GM21576 (cell line): Measurements from ENCODE around the gene RFXAP.

ENCODE experiments used
- ATAC-seq: cut with Tn5 transposase; IDR thresholded peaks from one replicate; pipeline ENCODE4 v1.9.1; 2021; ENCODE audit warnings: mild to moderate bottlenecking, moderate library complexity; ENCODE audit not compliant: unreplicated experiment

RFXAP gene

DNA sequence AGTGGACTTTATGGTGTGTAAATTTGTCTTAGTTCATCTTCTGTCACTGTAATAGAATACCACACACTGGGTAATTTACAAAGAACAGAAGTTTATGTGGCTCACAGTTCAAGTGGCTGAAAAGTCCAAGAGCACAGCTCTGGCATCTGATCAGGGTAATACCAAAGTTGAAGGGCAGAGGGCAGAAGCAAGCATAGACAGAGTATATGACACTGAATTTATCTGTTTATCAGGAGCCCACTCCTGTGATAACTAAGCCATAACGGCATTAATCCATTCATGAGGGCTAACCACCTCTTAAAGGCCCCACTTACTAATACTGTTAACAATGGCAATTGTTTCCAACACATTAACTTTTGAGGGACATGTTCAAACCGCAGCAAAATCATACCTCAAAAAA, 4.0 kb upstream of the RFXAP start:
- no peak for ATAC-seq

DNA sequence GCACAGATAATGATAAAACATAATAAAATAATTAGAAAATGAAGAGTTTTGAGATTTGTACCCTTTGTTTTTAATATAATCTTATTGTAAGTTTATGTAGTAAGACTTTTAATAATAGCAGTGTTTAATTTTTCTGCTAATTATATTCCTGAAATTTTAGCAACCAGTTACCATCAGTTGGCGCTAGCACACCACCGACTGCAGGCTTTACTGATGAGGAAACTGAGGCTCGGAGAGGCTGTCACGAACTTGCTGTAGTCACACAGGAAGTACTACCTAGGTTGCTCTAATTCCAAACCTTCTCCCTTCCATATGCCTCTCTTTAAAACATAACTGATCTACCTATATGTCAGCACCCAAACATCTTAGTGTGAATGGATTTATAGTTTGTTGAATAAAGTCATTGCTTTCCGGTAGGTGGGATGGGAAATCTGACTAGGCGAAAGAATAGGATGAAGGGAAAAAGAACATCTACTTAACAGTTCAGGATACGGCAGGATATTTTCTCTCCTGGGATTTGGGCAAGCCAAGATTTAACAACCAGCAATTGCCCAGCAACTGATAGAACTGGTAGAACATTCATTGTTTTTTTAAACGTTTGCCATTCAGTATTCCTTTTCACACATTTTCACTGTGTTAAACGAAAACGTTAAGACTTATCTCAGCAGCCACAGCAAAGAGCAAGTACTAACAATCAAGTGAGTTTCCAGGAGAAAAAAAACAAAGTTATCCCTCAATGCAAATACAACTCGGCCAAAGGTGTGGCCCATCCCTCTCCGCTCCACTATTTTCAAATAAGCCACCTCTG, 822 bp upstream of the RFXAP start:
- no peak for ATAC-seq

DNA sequence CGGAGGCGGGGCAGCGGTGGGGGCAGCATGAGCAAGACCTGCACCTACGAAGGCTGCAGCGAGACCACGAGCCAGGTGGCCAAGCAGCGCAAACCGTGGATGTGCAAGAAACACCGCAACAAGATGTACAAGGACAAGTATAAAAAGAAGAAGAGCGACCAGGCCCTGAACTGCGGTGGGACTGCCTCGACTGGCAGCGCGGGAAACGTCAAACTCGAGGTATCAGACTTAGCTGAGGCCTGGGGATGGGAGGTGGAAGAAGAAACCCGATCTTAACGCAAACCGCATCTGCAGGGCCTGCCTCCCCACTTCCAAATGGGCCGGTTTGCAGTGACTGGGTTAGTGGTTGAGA, 693 bp downstream of the RFXAP start:
- ATAC-seq = peak; percentile 14

DNA sequence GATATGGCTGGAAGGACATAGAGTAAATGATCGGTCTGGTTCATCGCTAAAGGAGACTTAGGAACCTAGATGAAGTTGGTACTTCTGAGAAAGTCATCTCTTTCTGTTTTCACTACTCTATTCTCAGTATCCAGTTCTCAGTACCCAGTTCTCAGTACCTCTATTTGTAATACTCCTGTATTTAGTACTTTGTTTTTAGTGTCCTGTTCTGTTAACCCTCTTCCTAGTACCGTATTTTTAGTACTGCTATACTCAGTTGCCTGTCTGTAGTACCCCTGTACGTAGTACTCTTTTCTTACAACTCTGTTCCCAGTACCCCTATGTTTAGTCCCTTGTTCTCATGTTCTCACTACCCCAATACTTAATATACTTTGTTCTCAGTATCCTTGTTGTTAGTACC, 1.2 kb downstream of the RFXAP start:
- ATAC-seq = peak; percentile 65

DNA sequence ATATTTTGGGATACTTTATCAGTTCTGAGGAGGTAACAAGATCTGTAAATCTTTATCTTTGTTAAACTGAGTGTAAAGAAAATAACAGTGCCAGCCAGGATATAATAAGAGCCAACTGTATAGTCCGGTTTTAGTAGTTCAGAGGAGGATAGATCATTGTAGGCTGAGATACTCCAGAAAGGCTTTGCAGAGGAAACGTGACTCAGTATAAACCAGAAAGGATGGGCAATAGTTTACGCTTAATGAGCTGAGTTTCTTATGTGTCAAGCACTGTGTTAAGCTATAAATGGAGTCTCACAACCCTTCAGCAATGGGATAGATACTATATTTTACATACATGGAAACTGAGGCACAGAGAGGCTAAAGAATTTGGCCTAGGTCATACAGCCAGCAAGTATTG, 3.8 kb downstream of the RFXAP start:
- no peak for ATAC-seq

DNA sequence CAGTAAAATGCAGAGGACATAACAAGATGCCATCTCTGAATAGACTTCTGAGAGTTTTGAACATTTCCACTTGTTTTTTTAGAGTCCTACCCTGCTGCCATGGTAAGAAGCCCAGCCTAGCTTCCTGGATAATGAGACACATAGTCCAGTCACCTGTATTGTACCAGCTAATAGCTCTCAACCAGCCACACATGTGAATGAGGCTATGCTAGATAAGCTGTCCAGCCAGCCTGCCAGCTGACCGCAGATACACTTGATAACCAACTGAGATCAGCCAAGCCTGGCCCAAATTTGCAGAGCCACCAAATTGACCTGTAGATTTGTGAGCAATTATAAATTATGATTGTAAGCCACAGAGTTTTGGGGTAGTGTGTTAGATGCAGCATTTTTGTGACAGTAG, 10.7 kb downstream of the RFXAP start:
- ATAC-seq = no peak

DNA sequence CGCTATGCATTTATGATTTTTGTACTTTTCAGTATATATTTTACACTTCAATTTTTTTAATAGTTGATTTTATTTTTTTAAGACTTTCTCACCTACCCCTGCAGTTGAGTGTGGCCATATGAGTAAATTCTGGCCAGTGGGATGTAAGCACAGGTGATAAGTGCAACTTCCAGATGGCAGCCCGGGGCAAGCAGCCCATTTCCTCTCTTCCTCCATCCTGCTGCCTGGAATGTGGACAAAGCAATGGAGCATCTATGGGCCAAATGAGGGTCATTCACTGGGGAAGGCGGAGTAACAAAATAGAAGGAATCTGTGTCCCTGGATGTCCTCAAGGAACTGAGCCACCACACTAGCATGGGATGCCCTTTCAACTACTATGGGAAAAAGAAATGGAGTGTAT, 12.3 kb downstream of the RFXAP start:
- ATAC-seq = no peak

DNA sequence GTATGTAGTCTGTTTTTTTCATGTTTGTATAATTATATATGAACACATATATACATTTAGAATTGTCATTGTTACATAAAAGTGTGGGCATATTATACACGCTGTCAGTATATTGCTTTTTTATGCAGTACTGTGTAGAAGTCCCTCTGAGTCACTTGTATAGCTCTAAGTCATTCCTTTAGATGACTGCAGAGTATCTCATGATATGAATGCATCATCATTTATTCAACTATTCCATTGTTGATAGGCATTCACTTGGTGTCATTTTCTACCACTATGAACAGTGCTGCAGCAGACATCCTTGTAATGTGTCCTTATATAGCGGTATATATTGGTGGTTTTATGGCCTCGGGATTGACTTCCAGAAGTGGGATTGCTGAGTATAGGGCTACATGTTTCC, 15.3 kb downstream of the RFXAP start:
- no peak for ATAC-seq

DNA sequence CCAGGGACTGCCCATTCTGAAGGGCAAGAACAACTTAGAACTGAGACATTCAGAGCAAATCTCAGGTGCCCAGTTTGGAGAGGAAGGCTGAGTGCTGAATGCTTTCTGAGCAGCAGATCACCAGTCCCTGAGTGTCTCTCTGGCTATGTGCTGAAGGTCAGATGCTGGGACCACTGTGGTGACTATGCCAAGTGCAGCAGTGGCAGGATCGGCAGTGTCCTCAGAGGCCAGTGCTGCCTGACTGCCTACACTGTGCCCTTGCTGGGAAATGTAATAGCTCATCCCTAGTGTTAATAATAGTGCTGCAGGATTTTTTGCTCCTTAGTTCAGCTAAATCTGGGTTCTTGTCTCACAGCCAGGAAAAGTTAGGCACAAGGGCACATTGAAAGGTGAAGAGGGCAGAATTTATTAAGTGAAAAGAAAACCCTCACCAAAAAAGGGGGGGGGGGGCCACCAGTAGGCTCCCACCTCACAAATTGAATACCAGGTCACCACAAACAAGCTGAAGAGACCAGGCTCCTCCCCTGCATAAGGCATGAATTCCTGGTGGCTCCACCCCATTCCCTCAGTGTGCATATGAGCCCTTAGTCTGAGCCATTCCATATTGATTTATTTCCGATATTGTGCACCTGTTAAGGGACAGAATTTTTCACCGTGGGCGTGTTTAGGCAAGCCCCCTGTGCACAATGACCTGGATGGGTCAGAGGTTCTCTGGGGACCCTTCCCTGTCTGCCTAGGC, 18.5 kb downstream of the RFXAP start:
- no peak for ATAC-seq

DNA sequence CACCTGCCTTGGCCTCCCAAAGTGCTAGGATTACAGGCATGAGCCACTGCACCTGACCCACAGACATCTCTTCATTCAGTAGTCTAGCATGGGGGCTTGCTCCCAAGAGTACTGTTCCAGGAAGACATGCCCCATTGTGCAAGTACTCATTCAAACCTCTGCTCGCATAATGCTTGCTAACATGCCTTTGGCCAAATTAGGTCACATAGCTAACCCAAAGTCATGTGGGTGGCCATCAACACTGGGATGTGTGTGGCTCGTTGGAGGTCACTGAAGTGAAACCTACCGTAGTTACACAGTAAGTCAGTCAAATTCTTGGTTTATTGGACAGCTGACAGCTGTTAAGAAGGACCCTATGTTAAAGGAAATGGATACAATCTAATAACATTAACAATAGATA, 20.3 kb downstream of the RFXAP start:
- no peak for ATAC-seq

DNA sequence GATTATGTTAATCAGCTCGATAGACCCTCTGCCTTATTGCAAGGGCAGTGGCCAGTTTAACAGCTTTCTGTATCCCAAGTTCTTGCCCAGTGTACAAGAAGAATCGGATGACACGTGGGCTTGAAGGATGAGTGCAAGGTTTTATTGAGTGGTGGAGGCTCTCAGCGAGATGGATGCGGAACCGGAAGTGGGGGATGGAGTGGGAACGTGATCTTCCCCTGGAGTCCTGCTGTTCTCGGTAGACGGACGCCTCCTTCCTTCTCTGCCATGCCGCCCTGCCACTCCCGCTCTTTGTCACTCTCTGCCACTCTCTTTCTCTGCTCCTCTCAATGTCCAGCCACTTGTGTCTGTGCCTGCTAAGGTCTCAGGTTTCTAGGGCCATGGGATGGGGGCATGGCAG, 21.0 kb downstream of the RFXAP start:
- no peak for ATAC-seq

DNA sequence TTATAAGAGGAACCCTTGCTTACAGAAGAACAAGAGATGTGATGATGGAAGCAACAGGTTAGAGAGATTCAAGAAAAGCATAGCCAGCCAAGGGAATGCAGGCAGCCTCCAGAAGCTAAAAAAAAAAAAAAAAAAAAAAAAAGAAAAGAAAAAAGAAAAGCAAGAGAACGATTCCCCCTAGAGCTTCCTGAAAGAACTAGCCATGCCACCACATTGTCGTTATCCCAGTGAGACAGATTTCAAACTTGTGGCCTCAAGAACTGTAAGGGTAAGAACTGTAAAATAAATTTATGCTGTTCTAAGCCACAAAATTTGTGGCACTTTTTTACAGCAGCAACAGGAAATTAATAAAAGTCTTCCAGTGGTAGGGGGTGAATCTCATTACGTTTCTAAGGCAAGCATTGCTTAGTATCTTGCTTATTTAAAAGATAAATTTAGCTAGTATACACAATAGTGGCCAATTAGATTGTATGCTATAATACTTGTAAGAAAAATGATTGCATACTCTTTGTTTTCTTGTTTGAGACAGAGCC, 21.8 kb downstream of the RFXAP start:
- ATAC-seq = no peak

DNA sequence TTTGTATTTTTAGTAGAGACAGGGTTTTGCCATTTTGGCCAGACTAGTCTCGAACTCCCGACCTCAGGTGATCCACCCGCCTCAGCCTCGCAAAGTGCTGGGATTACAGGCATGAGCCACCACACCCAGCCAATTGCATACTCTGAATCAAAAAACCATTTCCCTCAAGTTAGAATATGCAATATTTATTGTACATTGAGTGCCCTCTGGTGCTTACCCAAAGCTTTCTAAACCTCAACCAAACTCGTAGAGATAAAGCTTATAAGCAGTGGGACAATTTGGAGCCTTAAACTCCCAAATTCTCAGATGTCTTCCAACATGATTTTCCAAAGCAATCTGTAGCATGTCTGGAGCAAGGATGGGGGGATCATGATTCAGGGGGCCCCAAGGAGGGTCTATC, 22.4 kb downstream of the RFXAP start:
- no peak for ATAC-seq

DNA sequence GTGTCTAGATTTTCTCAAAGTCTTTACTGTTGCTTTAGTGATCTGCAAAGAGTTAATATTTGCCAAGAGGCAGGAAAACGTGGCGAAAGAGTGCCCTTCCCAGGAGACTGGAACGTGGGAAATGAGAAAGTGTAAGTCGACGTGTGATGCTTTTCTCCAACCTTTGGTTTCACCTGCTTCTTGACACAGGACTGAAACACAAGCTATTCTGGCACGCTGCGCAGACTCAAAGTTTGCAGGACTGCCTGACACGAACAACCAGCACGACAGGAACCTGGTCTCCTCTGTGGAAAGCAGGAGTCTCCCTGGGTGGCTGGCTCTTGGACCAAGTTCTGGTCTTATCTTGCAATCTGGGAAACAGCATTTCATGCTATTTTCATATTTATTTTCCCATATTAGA, 28.6 kb downstream of the RFXAP start:
- no peak for ATAC-seq

DNA sequence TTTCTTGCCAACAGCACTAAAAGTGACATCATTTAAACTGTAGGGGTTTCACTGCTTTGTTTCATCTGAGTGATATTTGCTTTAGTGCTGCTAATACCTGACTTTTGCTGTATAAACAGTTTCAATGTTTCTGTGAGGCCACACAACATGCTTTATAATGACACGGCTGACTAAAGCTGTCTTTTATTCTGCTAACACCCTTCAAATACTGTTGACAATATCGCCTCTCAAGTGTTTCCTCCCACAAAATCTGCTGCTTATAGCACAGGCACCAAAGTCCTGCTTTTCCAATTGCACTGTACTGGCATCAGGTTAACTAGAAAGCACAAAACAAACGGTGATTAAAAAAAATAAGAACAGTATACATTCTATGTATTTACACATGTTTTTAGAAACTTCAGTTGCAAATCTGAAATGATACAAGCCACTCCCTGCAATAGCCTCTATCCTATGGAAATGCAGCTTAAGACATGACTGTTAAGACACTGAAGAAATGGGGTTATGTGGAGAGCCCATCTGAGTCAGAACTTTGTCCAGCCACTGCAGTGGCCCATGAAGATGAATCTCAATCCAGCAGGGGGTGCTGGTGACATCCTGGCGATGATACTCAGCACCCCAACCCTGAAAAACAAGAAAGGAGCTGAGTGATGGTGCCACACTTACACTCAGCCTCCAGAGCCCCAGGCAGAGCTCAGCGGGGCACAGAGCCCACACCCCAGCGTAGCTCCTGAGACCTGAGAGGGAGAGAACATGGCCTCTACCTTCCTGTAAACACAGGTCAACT, 29.4 kb downstream of the RFXAP start:
- no peak for ATAC-seq

DNA sequence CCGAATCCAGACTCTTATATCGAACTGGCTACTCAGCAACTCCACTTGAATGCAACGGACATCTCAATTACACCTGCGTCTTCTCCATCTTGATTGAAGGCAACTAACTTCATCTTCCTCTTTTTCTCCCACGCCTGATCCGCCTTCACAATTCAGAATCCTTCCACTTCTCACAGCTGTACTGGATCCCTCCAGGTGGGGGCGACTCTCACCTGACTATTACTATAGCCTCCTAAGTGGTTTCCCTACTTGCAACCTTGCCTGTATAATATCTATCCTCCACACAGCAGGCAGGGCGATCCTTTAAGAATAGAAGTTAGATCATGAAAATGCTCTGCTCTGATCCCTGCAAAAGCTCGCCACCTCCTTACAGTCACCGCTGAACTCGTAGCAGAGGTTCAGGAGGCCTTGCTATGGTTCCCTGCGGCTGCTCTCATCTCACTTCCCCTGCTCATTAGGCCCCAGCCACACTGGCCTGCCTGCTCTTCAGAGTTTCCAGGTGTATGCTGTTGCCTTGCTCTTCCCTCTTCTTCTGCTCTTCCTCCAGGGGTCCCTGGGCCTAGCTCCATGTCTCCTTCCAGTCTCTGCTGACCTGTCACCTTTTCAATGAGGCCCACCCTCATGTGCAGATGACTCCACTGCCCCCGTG, 31.9 kb downstream of the RFXAP start:
- ATAC-seq = no peak

DNA sequence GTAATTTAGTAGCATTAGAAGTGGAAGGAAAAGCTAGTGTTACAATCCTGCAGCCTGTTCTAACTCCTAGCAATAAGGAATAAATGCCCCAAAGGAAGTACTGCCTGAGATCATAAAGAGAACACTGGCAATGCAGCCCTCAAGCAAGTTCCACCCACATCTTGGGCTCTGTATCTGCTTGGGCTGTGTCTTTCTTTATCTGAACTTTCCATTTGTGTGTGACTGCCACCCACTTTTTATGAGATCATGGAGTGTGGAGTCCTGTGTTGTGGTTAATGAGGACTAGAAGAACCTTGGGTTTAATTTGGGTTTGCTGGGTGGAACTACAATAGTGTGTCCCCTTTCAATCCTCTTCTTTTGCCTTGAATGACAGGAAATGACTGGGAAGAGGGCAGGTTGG, 38.2 kb downstream of the RFXAP start:
- no peak for ATAC-seq

DNA sequence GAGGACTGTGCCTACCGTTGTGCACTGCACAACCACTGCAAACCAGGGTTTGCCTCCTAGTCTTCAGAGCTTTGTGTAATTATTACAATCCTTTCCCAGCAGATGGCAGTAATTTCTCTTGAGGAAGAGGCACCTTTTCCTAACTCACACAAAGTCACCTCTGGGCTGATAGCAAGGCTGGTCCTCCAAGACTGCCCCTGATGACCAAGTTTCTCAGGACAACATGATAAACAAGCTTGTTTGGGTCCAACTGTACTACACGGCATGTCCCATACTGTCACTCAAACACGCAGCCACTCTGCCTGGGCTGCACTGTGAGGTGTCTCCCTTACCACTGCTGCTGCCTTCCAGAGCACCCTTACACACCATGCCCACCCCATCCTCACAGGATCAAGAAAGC, 39.3 kb downstream of the RFXAP start:
- peak; percentile 85 for ATAC-seq

DNA sequence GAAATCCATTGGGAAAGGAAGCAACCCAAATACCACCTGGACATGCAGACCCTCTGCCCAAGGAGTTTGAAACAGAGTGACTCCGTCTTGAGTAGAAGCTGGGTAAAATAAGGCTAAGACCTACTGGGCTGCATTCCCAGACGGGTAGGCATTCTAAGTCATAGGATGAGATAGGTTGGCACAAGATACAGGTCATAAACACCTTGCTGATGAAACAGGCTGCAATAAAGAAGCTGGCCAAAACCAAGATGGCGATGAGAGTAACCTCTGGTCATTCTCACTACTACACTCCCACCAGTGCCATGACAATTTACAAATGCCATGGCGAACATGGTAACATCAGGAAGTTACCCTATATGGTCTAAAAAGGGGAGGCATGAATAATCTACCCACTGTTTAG, 40.2 kb downstream of the RFXAP start:
- ATAC-seq = no peak

DNA sequence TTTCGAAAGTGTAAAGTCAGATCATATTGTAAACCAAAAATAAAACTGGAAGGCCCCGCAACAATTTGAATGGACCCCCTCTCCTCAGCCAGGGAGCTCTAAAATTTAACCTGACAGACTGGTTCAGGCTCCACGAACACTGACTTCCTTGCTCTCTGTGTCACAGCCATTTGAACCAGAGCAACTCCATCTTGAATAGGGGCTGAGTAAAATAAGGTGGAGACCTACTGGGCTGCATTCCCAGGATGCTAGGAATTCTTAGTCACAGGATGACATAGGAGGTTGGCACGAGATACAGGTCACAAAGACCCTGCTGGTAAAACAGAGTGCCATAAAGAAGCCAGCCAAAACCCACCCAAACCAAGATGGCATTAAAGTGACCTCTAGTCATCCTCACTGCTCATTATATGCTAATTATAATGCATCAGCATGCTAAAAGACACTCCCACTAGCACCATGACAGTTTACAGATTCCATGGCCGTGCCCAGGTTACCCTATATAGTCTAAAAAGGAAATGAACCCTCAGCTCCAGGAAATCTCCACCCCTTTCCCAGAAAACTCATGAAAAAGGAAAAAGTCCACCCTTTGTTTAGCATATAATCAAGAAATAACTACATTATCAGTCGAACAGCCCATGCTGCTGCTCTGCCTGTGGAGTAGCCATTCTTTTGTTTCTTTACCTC, 43.1 kb downstream of the RFXAP start:
- ATAC-seq = no peak

DNA sequence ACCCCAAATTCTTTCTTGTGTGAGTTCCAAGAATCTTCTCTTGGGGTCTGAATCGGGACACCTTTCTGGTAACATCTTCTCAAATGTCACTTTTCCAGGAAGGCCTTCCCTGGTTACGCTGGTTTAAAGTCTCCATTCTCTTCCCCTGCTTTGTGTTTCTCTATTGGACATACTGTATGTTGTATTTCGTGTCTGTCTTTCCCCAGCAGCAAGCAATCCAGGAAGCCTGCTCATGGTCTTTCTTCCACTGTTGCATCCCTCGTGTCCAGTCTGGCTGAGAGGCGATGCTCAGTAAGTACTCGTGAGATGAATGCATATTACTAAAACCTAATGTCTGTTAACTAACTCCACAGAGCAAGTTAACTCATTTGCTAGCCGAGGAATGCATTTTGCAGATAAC, 43.7 kb downstream of the RFXAP start:
- ATAC-seq = no peak
